ENCODE results near the gene THEMIS2. TPM values are rescaled to one million over a fixed set of nuclear protein-coding genes. Genes with fewer than 3 reads are reported as not detected.

THEMIS2 gene
- total and polyA plus RNA-seq, 2 experiments from 2014 or later = 0.92 to 1.7 TPM

GRCh38 chr1:27889506-27889905 is 17.2 kb downstream of the THEMIS2 start:
- H3K4me3 ChIP-seq = no peak overlapping the region
- peaks cover 31% of the 10 kb centered on the region for H3K36me3 ChIP-seq
- H3K27ac ChIP-seq = no peak overlapping the region
- no peak for TF ChIP-seq CTCF (IDR thresholded peaks at IDR 0.05; ENCODE audit: low read depth, low read length)
- H3K27me3 ChIP-seq = no peaks in the 10 kb centered on the region
- no peak for DNase-seq (ENCODE audit: low read depth in 1 of 2, low spot score in 1 of 2)
- H3K4me1 ChIP-seq (ENCODE audit: low read depth) = no peaks in the 10 kb centered on the region
- H3K9me3 ChIP-seq (ENCODE audit: low read depth) = no peaks in the 10 kb centered on the region

GRCh38 chr1:27891196-27891889 is 19.0 kb downstream of the THEMIS2 start:
- H3K4me3 ChIP-seq = no peak overlapping the region
- peaks cover 44% of the 10 kb centered on the region for H3K36me3 ChIP-seq
- no peaks in the 10 kb centered on the region for H3K4me1 ChIP-seq (ENCODE audit: low read depth)
- no peaks in the 10 kb centered on the region for H3K9me3 ChIP-seq (ENCODE audit: low read depth)
- no peak for DNase-seq (ENCODE audit: low read depth in 1 of 2, low spot score in 1 of 2)
- no peaks in the 10 kb centered on the region for H3K27me3 ChIP-seq
- TF ChIP-seq CTCF (IDR thresholded peaks at IDR 0.05; ENCODE audit: low read depth, low read length) = no peak
- H3K27ac ChIP-seq = no peak overlapping the region

GRCh38 chr1:27894521-27894920 is 22.2 kb downstream of the THEMIS2 start:
- Histone ChIP-seq H3K36me3 (peaks cover 56% of the 10 kb centered on the region), H3K4me1 (ENCODE audit: low read depth) (no peaks in the 10 kb centered on the region), H3K27ac (no peak overlapping the region), H3K27me3 (no peaks in the 10 kb centered on the region), H3K9me3 (ENCODE audit: low read depth) (no peaks in the 10 kb centered on the region), H3K4me3 (no peak overlapping the region)
- no peak for DNase-seq (ENCODE audit: low read depth in 1 of 2, low spot score in 1 of 2)
- no peak for TF ChIP-seq CTCF (IDR thresholded peaks at IDR 0.05; ENCODE audit: low read depth, low read length)

GRCh38 chr1:27906759-27907158 is 34.4 kb downstream of the THEMIS2 start:
- no peak overlapping the region for H3K4me3 ChIP-seq
- DNase-seq (ENCODE audit: low read depth in 1 of 2, low spot score in 1 of 2) = no peak
- no peak for TF ChIP-seq CTCF (IDR thresholded peaks at IDR 0.05; ENCODE audit: low read depth, low read length)
- no peaks in the 10 kb centered on the region for H3K9me3 ChIP-seq (ENCODE audit: low read depth)
- no peaks in the 10 kb centered on the region for H3K27me3 ChIP-seq
- H3K36me3 ChIP-seq = peaks cover 69% of the 10 kb centered on the region
- no peaks in the 10 kb centered on the region for H3K4me1 ChIP-seq (ENCODE audit: low read depth)
- no peak overlapping the region for H3K27ac ChIP-seq

GRCh38 chr1:27912429-27912828 is 40.1 kb downstream of the THEMIS2 start:
- no peak for DNase-seq (ENCODE audit: low read depth in 1 of 2, low spot score in 1 of 2)
- Histone ChIP-seq H3K4me3 (no peak overlapping the region), H3K36me3 (peaks cover 24% of the 10 kb centered on the region), H3K4me1 (ENCODE audit: low read depth) (no peaks in the 10 kb centered on the region), H3K27ac (no peak overlapping the region), H3K27me3 (peaks cover 5% of the 10 kb centered on the region), H3K9me3 (ENCODE audit: low read depth) (no peaks in the 10 kb centered on the region)
- no peak for TF ChIP-seq CTCF (IDR thresholded peaks at IDR 0.05; ENCODE audit: low read depth, low read length)

All from cardiac muscle cell (in vitro differentiated cells and primary cell).